AG09319 (cell line): ENCODE results near the gene CDHR1.

ENCODE experiments used
- DNase-seq: peaks from one replicate; pipeline ENCODE4 v3.0.0-alpha.2; 2010; ENCODE audit warnings: low read depth; ENCODE audit errors: extremely low read depth
- CTCF ChIP-seq: IDR thresholded peaks from 2 replicates; pipeline ENCODE4 v1.5.1; 2011; ENCODE audit warnings: low read depth, mild to moderate bottlenecking, inconsistent platforms, low read length, moderate library complexity

Gene CDHR1

GRCh38 chr10:84202349-84202748 is 8.0 kb downstream of the CDHR1 start:
- TF ChIP-seq CTCF, result no peak
- no peak for DNase-seq

GRCh38 chr10:84204122-84204521 is 9.8 kb downstream of the CDHR1 start:
- TF ChIP-seq CTCF, result no peak; the same call in none of the 2 replicates

GRCh38 chr10:84204610-84205009 is 10.3 kb downstream of the CDHR1 start:
- DNase-seq, result no peak
- no peak for TF ChIP-seq CTCF

More at GRCh38 chr10:84204122-84204521, 9.8 kb downstream of the CDHR1 start:
- no peak for DNase-seq

- no peak for DNase-seq
- TF ChIP-seq CTCF, result peak; percentile 61
Observed at GRCh38 chr10:84205049-84205852, 10.9 kb downstream of the CDHR1 start.

- no peak for DNase-seq
- TF ChIP-seq CTCF, result no peak
Observed at GRCh38 chr10:84205853-84206525, 11.7 kb downstream of the CDHR1 start.

GRCh38 chr10:84208023-84208422 is 13.7 kb downstream of the CDHR1 start:
- no peak for TF ChIP-seq CTCF
- no peak for DNase-seq

GRCh38 chr10:84211566-84211965 is 17.2 kb downstream of the CDHR1 start:
- TF ChIP-seq CTCF, result no peak

More at GRCh38 chr10:84211566-84211965, 17.2 kb downstream of the CDHR1 start:
- DNase-seq, result no peak
